Prostate gland (tissue), 2 donors: ENCODE measurements around the gene ZNF280C. TPM values are rescaled to one million over a fixed set of nuclear protein-coding genes. Genes with fewer than 3 reads are reported as not detected.
"Not testable (repeated sequence)": the region's sequence is repeated elsewhere in the genome, so short reads cannot be mapped to it uniquely, and the experiment has no call there.

Experiments used
- DNase-seq: peaks from one replicate; pipeline ENCODE4 v3.0.0-alpha.2; 2019; ENCODE audit warnings: low spot score
- H3K27ac ChIP-seq, 2 donors: fragments of 200-600 bp; sonication (generic); 2 replicates each; pipeline ENCODE4 v1.5.1; 2017 to 2019
- H3K27me3 ChIP-seq: fragments of 200-600 bp; sonication (generic); replicated peaks from 2 replicates; pipeline ENCODE4 v1.5.1; 2019; ENCODE audit not compliant: insufficient read depth
- H3K36me3 ChIP-seq, 2 donors: fragments of 200-600 bp; sonication (generic); 1 replicate in 1 of 2; 2 replicates in 1 of 2; pipeline versions ENCODE4 v1.5.1 to v1.8.1; 2017 to 2019
- H3K4me1 ChIP-seq: fragments of 200-600 bp; sonication (generic); replicated peaks from 2 replicates; pipeline ENCODE4 v1.5.1; 2019
- H3K4me3 ChIP-seq, 2 donors: fragments of 200-600 bp; sonication (generic); 2 replicates each; pipeline ENCODE4 v1.5.1; 2017 to 2019
- H3K9me3 ChIP-seq: fragments of 200-600 bp; sonication (generic); 2 replicates; pipeline ENCODE4 v1.5.1; 2017
- CTCF ChIP-seq, 4 experiments: fragments of 200-600 bp in 2 of 4; fragments of 450-650 bp in 2 of 4; sonication (generic) in 2 of 4; IDR thresholded peaks; 1 replicate in 3 of 4; 2 replicates in 1 of 4; pipeline ENCODE4 v1.5.1; 2016 to 2019; ENCODE audit warnings: antibody characterized with exemption in 4 of 4, mild to moderate bottlenecking in 2 of 4, moderate library complexity in 2 of 4
- POLR2A ChIP-seq: fragments of 450-650 bp; IDR thresholded peaks from one replicate; pipeline ENCODE4 v1.6.1; 2016; ENCODE audit warnings: antibody characterized with exemption, mild to moderate bottlenecking
- POLR2AphosphoS5 ChIP-seq: sonication (generic); formaldehyde crosslinking; IDR thresholded peaks from one replicate; pipeline ENCODE4 v1.6.1; 2017; ENCODE audit warnings: antibody characterized with exemption
- WGBS: methylation state at CpG from one replicate; pipeline ENCODE4 v1.1.5; 2018; 5-methylcytosine and 5-hydroxymethylcytosine counted together
- intact Hi-C: fragments of 100-400 bp; cut with DNase I; formaldehyde crosslinking; loops from one replicate; pipeline ENCODE4 v1.14.2; 2022
- total RNA-seq, 2 donors: library from RNA; depleted of rRNA; stranded (reverse); fragments of >200 nt; gene quantifications; one replicate each; pipeline ENCODE4 v1.1.0, GENCODE V29; 2016

Gene ZNF280C
- total RNA-seq, 2 donors from 2014 or later: 4.1 to 19.0 TPM

GRCh38 chrX:130245441-130245840 lies 23.3 kb downstream of the ZNF280C start:
- intact Hi-C loops: no loop called here
- TF ChIP-seq CTCF (IDR thresholded peaks at IDR 0.05) (no peak), POLR2A (no peak), POLR2AphosphoS5 (no peak)

GRCh38 chrX:130231184-130231583 lies 37.5 kb downstream of the ZNF280C start:
- H3K27me3 ChIP-seq, H3K9me3 ChIP-seq, intact Hi-C loops, H3K27ac ChIP-seq, H3K4me1 ChIP-seq, H3K36me3 ChIP-seq, H3K4me3 ChIP-seq, DNase-seq: not testable (repeated sequence)
- WGBS: 98% methylated on average over 4 of the region's 4 CpGs

More at GRCh38 chrX:130245441-130245840, 23.3 kb downstream of the ZNF280C start:
- Histone ChIP-seq H3K27me3 (no peaks in the 10 kb centered on the region), H3K4me3 (no peak overlapping the region), H3K9me3 (no peaks in the 10 kb centered on the region), H3K4me1 (no peaks in the 10 kb centered on the region), H3K27ac (no peak overlapping the region), H3K36me3 (no peaks in the 10 kb centered on the region)
- DNase-seq: no peak

- Histone ChIP-seq H3K9me3 (no peaks in the 10 kb centered on the region), H3K27me3 (no peaks in the 10 kb centered on the region), H3K4me1 (no peaks in the 10 kb centered on the region), H3K27ac (no peak overlapping the region), H3K36me3 (no peaks in the 10 kb centered on the region), H3K4me3 (no peak overlapping the region)
- WGBS: 90% methylated on average over 2 of the region's 2 CpGs
- TF ChIP-seq POLR2A (no peak), POLR2AphosphoS5 (no peak), CTCF (IDR thresholded peaks at IDR 0.05) (no peak)
- no peak for DNase-seq
- intact Hi-C loops: no loop called here
Observed at GRCh38 chrX:130228871-130229270, 39.8 kb downstream of the ZNF280C start.

GRCh38 chrX:130224810-130225209 lies 43.9 kb downstream of the ZNF280C start:
- Histone ChIP-seq H3K27ac (no peak overlapping the region), H3K9me3 (no peaks in the 10 kb centered on the region), H3K36me3 (no peaks in the 10 kb centered on the region), H3K4me1 (no peaks in the 10 kb centered on the region), H3K27me3 (no peaks in the 10 kb centered on the region), H3K4me3 (no peak overlapping the region)
- intact Hi-C loops: no loop called here
- DNase-seq: no peak
- 46% methylated on average over 2 of the region's 2 CpGs for WGBS
- TF ChIP-seq POLR2A: no peak
- no peak for TF ChIP-seq POLR2AphosphoS5
- TF ChIP-seq CTCF (IDR thresholded peaks at IDR 0.05): no peak

GRCh38 chrX:130216320-130216719 lies 52.4 kb downstream of the ZNF280C start:
- H3K36me3 ChIP-seq: no peaks in the 10 kb centered on the region
- H3K27ac ChIP-seq: no peak overlapping the region
- no peaks in the 10 kb centered on the region for H3K9me3 ChIP-seq
- DNase-seq: no peak
- no peaks in the 10 kb centered on the region for H3K4me1 ChIP-seq
- 85% methylated on average over 4 of the region's 4 CpGs for WGBS
- intact Hi-C loops: no loop called here
- H3K27me3 ChIP-seq: no peaks in the 10 kb centered on the region
- TF ChIP-seq POLR2AphosphoS5 (no peak), CTCF (IDR thresholded peaks at IDR 0.05) (no peak), POLR2A (no peak)
- H3K4me3 ChIP-seq: no peak overlapping the region
